ENCODE measurements around the gene TMEM258.

DNA sequence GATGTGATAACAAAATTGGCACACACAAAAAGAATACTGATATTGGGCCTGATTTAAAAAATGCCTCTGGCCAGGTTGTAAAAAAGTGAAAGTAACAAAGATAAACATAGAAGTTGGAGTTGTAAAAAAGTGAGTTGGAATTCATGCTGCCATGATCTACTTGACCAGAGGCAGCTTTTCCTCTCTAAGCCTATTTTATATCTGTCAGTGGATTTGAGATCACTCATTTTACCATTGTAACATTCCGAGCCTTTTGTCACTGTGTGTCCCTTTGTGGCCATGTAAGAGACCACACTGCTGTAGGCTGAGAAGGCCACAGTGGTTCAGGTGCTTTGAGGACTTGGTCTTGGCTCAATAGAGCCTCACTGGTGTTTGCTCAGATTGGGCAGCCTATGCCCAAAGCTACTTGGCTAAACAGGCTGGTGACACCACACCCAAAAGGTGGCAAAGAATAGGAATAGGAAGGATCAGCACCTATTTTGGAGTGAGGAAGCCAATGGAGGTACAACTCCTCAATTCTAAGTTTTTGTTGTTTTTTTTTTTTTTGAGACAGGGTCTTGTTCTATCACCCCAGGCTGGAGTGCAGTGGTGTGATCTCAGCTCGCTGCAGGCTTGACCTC is 7.4 kb upstream of the TMEM258 start:
- TF ChIP-seq, protein P1, sequence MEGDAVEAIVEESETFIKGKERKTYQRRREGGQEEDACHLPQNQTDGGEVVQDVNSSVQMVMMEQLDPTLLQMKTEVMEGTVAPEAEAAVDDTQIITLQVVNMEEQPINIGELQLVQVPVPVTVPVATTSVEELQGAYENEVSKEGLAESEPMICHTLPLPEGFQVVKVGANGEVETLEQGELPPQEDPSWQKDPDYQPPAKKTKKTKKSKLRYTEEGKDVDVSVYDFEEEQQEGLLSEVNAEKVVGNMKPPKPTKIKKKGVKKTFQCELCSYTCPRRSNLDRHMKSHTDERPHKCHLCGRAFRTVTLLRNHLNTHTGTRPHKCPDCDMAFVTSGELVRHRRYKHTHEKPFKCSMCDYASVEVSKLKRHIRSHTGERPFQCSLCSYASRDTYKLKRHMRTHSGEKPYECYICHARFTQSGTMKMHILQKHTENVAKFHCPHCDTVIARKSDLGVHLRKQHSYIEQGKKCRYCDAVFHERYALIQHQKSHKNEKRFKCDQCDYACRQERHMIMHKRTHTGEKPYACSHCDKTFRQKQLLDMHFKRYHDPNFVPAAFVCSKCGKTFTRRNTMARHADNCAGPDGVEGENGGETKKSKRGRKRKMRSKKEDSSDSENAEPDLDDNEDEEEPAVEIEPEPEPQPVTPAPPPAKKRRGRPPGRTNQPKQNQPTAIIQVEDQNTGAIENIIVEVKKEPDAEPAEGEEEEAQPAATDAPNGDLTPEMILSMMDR (IDR thresholded peaks at IDR 0.05) = no peak
- no peak for TF ChIP-seq EZH2phosphoT487 (IDR thresholded peaks at IDR 0.05)

Data from neural progenitor cell (in vitro differentiated cells).